ENCODE data around the gene SHKBP1. TPM values are rescaled to one million over a fixed set of nuclear protein-coding genes. Genes with fewer than 3 reads are reported as not detected.

The SHKBP1 gene
- total RNA-seq, 2 donors from 2014 or later = 131 to 149 TPM

DNA sequence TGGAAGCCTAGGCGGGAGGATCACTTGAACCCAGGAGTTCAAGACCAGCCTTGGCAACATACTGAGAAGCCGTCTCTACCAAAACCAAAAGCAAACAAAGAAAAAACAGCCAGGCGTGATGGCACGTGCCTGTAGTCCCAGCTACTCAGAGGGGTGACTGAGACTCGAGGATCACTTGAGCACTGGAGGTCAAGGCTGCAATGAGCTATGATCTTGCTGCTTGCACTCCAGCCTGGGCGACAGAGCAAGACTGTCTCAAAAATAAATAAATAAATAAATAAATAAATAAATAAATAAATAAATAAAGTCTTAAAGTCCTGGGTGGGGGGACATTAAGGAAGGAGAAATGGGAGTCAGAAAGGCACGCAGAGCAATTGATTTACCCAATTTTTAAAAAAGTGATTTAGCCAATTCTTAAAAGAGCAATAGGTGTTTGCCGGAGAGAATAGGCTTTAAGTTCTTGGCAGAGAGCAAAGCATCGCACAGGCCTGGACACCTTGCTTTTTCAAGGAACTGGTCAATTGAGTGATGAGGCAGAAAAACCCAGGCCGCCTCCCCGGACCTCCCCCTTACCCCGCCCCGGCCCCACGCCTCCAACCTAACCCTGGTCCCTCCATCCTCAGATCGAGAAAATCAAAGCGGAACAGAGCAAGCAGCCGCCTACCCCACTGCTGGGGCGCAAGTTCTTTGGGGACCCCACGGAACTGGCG is 9.5 kb upstream of the SHKBP1 start:
- no peak overlapping the region for H3K27ac Mint-ChIP-seq
- H3K4me1 Mint-ChIP-seq (ENCODE audit: low read depth in 2 of 2) = peaks cover 12 to 15% of the 10 kb centered on the region in 2 donors
- no peaks in the 10 kb centered on the region for H3K36me3 Mint-ChIP-seq
- no peak for ATAC-seq
- no peak for DNase-seq (ENCODE audit: low spot score)
- H3K27me3 Mint-ChIP-seq = peaks cover 14 to 16% of the 10 kb centered on the region in 2 donors
- no peak overlapping the region for H3K4me3 Mint-ChIP-seq
- no peaks in the 10 kb centered on the region for H3K9me3 Mint-ChIP-seq

DNA sequence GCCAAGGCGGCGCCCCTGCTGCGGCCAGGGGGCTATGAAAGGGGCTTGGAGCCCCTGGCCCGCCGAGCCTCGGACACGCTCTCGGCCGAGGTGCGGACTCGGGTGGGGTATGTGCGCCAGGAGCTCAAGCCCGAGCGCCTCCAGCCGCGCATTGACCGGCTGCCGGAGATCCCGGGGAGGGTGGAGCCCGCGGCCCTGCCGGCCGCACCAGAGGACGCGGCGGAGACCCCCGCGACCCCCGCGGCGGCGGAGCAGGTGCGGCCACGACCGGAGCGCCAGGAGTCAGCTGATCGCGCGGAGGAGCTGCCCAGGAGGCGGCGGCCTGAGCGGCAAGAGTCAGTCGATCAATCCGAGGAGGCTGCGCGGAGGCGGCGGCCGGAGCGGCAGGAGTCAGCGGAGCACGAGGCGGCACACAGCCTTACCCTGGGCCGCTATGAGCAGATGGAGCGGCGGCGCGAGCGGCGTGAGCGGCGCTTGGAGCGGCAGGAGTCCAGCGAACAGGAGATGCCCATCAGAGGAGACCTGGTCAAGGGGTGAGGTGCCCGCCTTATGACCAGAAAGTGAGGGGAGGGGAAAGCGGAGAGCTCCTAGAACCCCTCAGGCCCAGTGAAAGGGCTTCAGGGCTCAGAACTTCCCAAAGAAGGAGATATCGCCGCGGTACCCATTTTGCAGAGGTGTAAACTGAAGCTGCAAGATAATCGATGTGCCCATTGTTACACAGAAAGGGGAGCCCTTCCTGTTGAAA is 8.8 kb upstream of the SHKBP1 start:
- Mint-ChIP-seq H3K27ac (no peak overlapping the region), H3K4me3 (no peak overlapping the region), H3K36me3 (no peaks in the 10 kb centered on the region), H3K4me1 (ENCODE audit: low read depth in 2 of 2) (peaks cover 12 to 15% of the 10 kb centered on the region in 2 donors), H3K27me3 (peaks cover 14 to 16% of the 10 kb centered on the region in 2 donors), H3K9me3 (no peaks in the 10 kb centered on the region)
- ATAC-seq (no peak), DNase-seq (ENCODE audit: low spot score) (no peak)

DNA sequence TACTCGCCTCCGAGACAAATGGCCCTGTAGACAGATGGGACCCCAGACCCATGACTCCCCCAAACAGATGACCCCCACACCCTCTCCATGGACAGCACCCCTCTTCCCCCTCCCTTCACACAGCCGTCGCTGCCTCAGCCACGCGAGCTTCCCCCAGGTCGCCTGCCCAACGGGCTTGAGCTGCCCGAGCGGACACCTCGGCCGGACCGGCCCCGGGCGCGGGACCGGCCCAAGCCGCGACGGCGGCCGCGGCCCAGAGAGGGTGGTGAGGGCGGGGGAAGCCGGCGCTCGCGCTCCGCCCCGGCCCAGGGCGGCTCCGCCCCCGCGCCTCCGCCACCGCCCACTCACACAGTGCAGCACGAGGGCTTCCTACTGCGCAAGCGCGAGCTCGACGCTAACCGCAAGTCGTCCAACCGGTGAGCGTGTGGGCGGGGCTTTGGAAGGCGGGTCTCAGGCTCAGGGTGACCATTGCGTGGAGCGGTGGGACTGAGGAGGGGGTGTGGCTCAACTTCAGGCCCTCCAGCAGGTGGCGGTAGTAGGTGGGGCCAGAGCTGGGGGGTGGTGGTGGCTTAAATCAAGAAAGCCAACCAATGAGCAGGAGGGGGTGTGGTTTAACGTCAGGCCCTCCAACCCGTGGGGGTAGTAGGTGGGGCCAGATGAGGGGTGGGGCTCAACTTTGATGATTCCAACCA is 6.2 kb upstream of the SHKBP1 start:
- H3K27ac Mint-ChIP-seq = peak overlapping the region; percentile 7 to 10
- peak; percentile 98 for DNase-seq (ENCODE audit: low spot score)
- H3K4me3 Mint-ChIP-seq = peak overlapping the region; percentile 62
- H3K4me1 Mint-ChIP-seq (ENCODE audit: low read depth in 2 of 2) = peaks cover 12 to 17% of the 10 kb centered on the region in 2 donors
- peak; percentile 96 for ATAC-seq
- no peaks in the 10 kb centered on the region for H3K9me3 Mint-ChIP-seq
- H3K27me3 Mint-ChIP-seq = peaks cover 8 to 10% of the 10 kb centered on the region in 2 donors
- no peaks in the 10 kb centered on the region for H3K36me3 Mint-ChIP-seq

DNA sequence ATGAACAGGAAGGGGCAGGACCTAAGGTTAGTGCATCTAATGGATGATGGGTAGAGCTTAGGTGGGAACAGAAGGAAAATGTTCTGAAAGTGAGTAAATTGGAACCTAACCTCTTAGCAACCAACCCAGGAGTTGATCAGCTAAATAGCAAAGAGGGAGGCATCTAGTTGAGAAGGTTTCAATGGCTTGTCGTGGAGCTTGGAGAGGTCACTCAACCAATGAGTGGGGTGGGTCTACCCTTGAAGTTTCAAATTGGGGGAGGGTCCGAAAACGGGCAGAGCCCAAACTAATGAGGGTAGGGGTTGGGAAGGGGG is 5.7 kb upstream of the SHKBP1 start:
- H3K4me1 Mint-ChIP-seq (ENCODE audit: low read depth in 2 of 2) = peaks cover 12 to 19% of the 10 kb centered on the region in 2 donors
- peak overlapping the region; percentile 7 to 10 for H3K27ac Mint-ChIP-seq
- H3K4me3 Mint-ChIP-seq = peak overlapping the region; percentile 52
- H3K9me3 Mint-ChIP-seq = no peaks in the 10 kb centered on the region
- H3K36me3 Mint-ChIP-seq = no peaks in the 10 kb centered on the region
- DNase-seq (ENCODE audit: low spot score) = no peak
- peaks cover 8 to 10% of the 10 kb centered on the region in 2 donors for H3K27me3 Mint-ChIP-seq
- no peak for ATAC-seq

DNA sequence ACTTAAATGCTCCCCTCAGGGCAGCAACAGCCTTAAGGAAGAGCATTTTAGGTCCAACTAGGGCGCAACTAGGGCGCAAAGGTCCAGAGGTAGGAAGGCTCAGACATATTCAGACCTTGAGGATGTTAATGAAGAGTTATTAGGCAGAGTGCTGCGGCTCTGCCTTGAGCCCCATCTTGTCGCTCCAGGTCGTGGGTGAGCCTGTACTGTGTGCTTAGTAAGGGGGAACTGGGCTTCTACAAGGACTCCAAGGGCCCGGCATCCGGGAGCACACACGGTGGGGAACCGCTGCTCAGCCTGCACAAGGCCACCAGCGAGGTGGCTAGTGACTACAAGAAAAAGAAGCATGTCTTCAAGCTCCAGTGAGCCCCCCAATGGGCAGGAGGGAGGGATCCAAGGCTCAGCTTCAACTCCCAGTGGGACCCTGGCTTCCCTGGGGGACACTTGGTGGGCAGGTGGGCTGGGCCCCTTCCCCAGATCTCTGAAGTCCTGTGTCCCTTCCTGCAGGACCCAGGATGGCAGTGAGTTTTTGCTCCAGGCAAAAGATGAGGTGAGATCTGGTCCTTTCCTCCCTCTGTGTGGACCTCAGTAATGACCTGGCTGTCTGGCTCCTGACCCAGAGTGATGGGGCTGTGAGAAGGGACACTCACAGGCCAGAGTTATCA is 4.7 kb upstream of the SHKBP1 start:
- no peak overlapping the region for H3K4me3 Mint-ChIP-seq
- peaks cover 12 to 18% of the 10 kb centered on the region in 2 donors for H3K4me1 Mint-ChIP-seq (ENCODE audit: low read depth in 2 of 2)
- H3K36me3 Mint-ChIP-seq = no peaks in the 10 kb centered on the region
- DNase-seq (ENCODE audit: low spot score) (no peak), ATAC-seq (no peak)
- H3K27me3 Mint-ChIP-seq = peaks cover 7 to 8% of the 10 kb centered on the region in 2 donors
- no peaks in the 10 kb centered on the region for H3K9me3 Mint-ChIP-seq
- peak overlapping the region; percentile 10 to 15 for H3K27ac Mint-ChIP-seq

DNA sequence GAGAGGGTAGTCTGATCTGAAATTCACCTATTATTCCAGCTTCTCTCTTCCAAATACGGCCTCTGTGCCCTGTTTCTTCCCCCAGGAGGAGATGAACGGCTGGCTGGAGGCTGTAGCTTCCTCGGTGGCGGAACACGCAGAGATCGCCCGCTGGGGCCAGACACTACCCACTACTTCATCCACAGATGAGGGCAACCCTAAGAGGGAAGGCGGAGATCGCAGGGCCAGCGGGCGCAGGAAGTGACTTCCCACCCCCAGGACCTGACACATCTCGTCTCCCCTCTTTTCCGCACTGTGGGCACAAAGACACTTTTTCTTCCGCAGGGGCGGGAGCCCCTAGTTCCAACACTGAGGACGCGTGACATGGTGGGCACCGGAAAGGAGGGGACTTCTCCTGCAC is 1.3 kb upstream of the SHKBP1 start:
- H3K4me1 Mint-ChIP-seq (ENCODE audit: low read depth in 2 of 2) = peaks cover 19 to 25% of the 10 kb centered on the region in 2 donors
- H3K36me3 Mint-ChIP-seq = peaks cover 6% of the 10 kb centered on the region
- no peak for DNase-seq (ENCODE audit: low spot score)
- peak overlapping the region in 1 of 2 donors; percentile 65 for H3K27ac Mint-ChIP-seq
- no peak overlapping the region for H3K4me3 Mint-ChIP-seq
- ATAC-seq = no peak
- H3K9me3 Mint-ChIP-seq = no peaks in the 10 kb centered on the region
- no peaks in the 10 kb centered on the region for H3K27me3 Mint-ChIP-seq

DNA sequence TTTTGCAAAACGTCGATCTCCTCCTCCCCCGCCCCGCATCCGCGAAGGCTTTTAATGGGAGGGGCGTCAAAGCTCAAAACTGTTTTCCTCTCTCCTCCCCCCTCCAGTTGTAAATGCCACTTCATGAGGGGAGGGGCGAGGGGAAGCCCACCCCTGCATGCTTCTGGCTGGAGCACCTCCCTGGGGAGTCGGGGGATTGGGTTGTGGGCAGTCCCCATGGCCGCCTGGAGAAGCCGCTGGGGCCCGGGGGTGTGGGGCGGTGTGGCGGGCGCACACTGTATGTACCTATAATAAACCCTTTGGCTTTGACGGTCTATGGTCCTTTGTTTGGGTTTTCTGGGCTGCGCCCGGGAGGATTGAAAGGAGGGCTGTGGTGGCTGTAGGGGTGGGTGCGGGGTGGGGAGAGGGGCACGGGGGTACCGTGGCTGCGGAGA is 505 bp upstream of the SHKBP1 start:
- ATAC-seq = peak; percentile 26 to 39
- peak overlapping the region; percentile 65 to 89 for H3K27ac Mint-ChIP-seq
- no peaks in the 10 kb centered on the region for H3K9me3 Mint-ChIP-seq

DNA sequence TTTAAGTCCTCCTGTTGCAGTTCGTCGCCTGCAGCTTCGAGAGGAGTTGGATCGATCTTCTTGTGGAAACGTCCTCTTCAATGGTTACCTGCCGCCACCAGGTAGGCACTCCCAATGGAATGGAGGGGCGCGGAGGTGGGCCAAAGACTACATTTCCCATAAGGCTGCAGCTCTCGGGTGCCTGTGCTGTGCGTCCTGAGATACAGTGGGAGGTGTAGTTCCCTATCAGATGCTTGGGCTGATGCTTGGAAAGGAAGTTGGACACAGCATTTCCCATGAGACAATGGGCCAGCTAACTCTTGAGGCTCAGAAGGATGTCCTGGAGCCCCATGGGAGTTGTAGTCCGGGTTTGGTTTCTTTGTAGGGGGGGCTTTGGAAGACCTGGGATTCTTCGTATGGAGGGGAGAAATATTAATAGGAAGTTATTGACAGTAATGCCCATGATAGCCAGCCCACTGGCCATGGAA is 1.8 kb downstream of the SHKBP1 start:
- H3K9me3 Mint-ChIP-seq = no peaks in the 10 kb centered on the region
- peak overlapping the region; percentile 93 for H3K4me3 Mint-ChIP-seq
- no peak for DNase-seq (ENCODE audit: low spot score)
- no peaks in the 10 kb centered on the region for H3K27me3 Mint-ChIP-seq
- ATAC-seq = no peak
- H3K36me3 Mint-ChIP-seq = peaks cover 18% of the 10 kb centered on the region
- peaks cover 13 to 16% of the 10 kb centered on the region in 2 donors for H3K4me1 Mint-ChIP-seq (ENCODE audit: low read depth in 2 of 2)
- H3K27ac Mint-ChIP-seq = peak overlapping the region; percentile 59 to 89

More for the DNA sequence above, 505 bp upstream of the SHKBP1 start:
- no peaks in the 10 kb centered on the region for H3K27me3 Mint-ChIP-seq
- peaks cover 11% of the 10 kb centered on the region for H3K36me3 Mint-ChIP-seq
- peak overlapping the region; percentile 93 for H3K4me3 Mint-ChIP-seq
- DNase-seq (ENCODE audit: low spot score) = no peak
- peaks cover 13 to 19% of the 10 kb centered on the region in 2 donors for H3K4me1 Mint-ChIP-seq (ENCODE audit: low read depth in 2 of 2)

DNA sequence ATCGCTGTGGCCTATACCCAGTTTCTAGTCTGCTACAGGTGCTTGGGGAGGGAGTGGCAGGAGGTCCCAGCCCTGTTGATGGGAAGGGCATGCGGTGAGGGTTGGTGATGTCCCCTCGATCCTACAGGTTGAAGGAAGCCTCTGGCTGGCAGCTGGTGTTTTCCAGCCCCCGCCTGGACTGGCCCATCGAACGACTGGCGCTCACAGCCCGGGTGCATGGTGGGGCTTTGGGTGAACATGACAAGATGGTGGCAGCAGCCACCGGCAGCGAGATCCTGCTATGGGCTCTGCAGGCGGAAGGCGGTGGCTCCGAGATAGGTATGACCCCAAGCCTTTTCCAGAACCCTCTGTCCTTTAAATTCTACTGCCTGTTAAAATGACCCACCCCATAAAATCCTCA is 3.9 kb downstream of the SHKBP1 start:
- no peak for ATAC-seq
- no peak overlapping the region for H3K27ac Mint-ChIP-seq

DNA sequence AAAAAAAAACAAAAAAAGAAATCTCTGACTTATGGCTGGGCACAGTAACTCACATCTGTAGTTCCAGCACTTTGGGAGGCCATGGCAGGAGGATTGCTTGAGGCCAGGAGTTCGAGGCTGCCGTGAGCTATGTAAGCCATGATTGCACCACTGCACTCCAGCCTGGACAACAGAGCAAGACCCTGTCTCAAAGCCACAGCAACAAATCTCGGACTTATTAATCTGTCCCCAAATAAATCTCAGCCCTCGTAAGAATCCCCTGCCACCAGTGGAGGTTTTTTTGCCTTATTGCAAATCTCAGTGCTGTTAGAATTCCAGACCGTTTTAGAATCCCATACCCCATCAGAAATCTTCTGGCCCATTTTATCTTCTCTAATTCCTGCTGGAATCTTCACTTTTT is 4.9 kb downstream of the SHKBP1 start:
- DNase-seq (ENCODE audit: low spot score) (no peak), ATAC-seq (no peak)
- no peak overlapping the region for H3K4me3 Mint-ChIP-seq
- peaks cover 20 to 25% of the 10 kb centered on the region in 2 donors for H3K4me1 Mint-ChIP-seq (ENCODE audit: low read depth in 2 of 2)
- no peaks in the 10 kb centered on the region for H3K27me3 Mint-ChIP-seq
- peaks cover 28% of the 10 kb centered on the region for H3K36me3 Mint-ChIP-seq
- no peak overlapping the region for H3K27ac Mint-ChIP-seq
- H3K9me3 Mint-ChIP-seq = no peaks in the 10 kb centered on the region

More for the DNA sequence above, 3.9 kb downstream of the SHKBP1 start:
- DNase-seq (ENCODE audit: low spot score) = no peak
- Mint-ChIP-seq H3K36me3 (peaks cover 20% of the 10 kb centered on the region), H3K4me3 (no peak overlapping the region), H3K9me3 (no peaks in the 10 kb centered on the region), H3K27me3 (no peaks in the 10 kb centered on the region), H3K4me1 (ENCODE audit: low read depth in 2 of 2) (peaks cover 15 to 16% of the 10 kb centered on the region in 2 donors)

DNA sequence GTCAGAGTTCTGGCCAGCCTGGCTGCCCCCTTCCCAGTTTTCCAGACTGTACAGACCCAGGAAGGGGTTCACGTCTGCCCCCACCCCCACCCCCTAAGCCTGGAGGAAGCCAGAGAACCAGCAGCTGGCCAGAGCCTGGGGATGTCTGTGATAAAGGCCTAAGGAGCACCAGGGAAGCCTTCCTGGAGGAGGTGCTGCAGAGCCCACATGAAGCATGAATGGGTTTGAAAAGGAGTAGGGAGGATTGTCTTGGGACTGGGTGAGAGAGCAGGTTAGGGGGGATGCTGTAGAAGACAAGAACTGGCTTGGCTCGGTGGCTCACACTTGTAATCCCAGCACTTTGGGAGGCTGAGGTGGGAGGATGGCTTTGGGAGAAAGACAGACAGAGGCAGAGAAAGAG is 5.8 kb downstream of the SHKBP1 start:
- Mint-ChIP-seq H3K4me1 (ENCODE audit: low read depth in 2 of 2) (peaks cover 22 to 28% of the 10 kb centered on the region in 2 donors), H3K27ac (peak overlapping the region in 1 of 2 donors; percentile 18), H3K9me3 (no peaks in the 10 kb centered on the region), H3K27me3 (no peaks in the 10 kb centered on the region), H3K36me3 (peaks cover 28% of the 10 kb centered on the region), H3K4me3 (no peak overlapping the region)
- ATAC-seq (no peak), DNase-seq (ENCODE audit: low spot score) (no peak)

DNA sequence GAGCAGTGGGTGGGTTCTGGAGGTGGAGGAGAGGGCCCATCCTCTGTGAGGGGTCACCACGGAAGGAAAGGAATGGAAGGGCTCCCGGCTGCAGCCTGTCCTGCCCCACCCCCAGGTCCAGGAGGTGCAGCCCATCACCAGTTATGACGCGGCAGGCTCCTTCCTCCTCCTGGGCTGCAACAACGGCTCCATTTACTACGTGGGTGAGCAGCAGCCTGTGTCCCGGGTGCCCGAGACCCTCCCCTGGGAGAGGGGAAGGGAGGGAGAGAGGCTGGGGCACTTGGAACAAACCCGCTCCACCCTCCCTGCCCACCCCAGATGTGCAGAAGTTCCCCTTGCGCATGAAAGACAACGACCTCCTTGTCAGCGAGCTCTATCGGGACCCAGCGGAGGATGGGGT is 6.6 kb downstream of the SHKBP1 start:
- Mint-ChIP-seq H3K27me3 (no peaks in the 10 kb centered on the region), H3K9me3 (no peaks in the 10 kb centered on the region), H3K4me1 (ENCODE audit: low read depth in 2 of 2) (peaks cover 20% of the 10 kb centered on the region in 2 donors), H3K27ac (no peak overlapping the region), H3K4me3 (no peak overlapping the region), H3K36me3 (peaks cover 22% of the 10 kb centered on the region)
- ATAC-seq (no peak), DNase-seq (ENCODE audit: low spot score) (no peak)

DNA sequence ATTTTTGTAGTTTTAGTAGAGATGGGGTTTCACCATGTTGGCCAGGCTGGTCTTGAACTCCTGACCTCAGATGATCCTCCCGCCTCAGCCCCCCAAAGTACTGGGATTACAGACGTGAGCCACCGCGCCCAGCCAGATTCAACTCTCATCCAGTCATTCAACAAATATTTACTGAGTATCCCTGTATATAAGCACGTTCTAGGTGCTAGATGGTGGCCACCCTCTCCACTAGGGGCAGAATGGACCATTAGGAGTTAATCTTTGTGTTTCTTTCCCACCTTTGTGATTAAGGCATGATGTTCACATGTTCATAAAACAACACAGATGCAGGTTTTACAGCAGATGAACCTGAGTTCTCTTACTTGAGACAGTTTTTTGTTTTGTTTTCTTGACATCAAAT is 7.3 kb downstream of the SHKBP1 start:
- H3K36me3 Mint-ChIP-seq = peaks cover 22% of the 10 kb centered on the region
- H3K27me3 Mint-ChIP-seq = no peaks in the 10 kb centered on the region
- H3K4me3 Mint-ChIP-seq = no peak overlapping the region
- no peak for DNase-seq (ENCODE audit: low spot score)
- peaks cover 15% of the 10 kb centered on the region in 2 donors for H3K4me1 Mint-ChIP-seq (ENCODE audit: low read depth in 2 of 2)
- H3K27ac Mint-ChIP-seq = no peak overlapping the region
- no peak for ATAC-seq
- no peaks in the 10 kb centered on the region for H3K9me3 Mint-ChIP-seq
